GM12892 (cell line): Measurements from ENCODE around the gene CFAP97D1.

ENCODE experiments used
- POLR2A ChIP-seq: IDR thresholded peaks from 2 replicates; pipeline ENCODE4 v1.6.1; 2011; ENCODE audit warnings: low read depth, low read length, control low read depth
- POLR2AphosphoS5 ChIP-seq: IDR thresholded peaks from 2 replicates; pipeline ENCODE4 v1.6.1; 2011; ENCODE audit warnings: low read depth, low read length, control low read depth

DNA sequence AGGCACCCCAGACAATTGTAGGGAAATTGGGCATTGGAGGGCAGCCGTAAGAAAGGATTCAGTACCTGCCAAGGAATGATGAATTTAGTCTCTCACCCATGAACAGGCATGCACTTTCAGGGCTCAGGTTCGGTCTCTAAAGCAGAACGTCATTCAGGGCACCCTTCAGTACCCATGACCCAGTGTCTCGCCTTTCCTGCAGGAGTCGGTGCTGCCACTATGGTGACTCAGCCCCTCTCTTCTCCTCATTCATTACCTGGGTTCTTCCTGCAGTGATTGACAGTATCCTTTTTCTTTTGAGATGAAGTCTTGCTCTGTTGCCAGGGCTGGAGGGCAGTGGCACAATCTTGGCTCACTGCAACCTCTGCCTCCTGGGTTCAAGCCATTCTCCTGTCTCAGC is 30.1 kb upstream of the CFAP97D1 start:
- TF ChIP-seq POLR2A (no peak), POLR2AphosphoS5 (no peak)
